NCI-H345 treated with DMSO at 0.1 percent for 48 hours (cell line): Measurements from ENCODE around the gene BAZ1B.
"Not testable (repeated sequence)": the region's sequence is repeated elsewhere in the genome, so short reads cannot be mapped to it uniquely, and the experiment has no call there.

Experiments
- DNase-seq: peaks from one replicate; lab custom pipeline; 2025; ENCODE audit not compliant: unreplicated experiment; lab: John Stamatoyannopoulos, UW

BAZ1B gene

GRCh38 chr7:73539709-73540108 lies 17.6 kb upstream of the BAZ1B start:
- DNase-seq, result no peak

- DNase-seq, result not testable (repeated sequence)
Observed at GRCh38 chr7:73538510-73538909, 16.4 kb upstream of the BAZ1B start.

- DNase-seq, result no peak
Observed at GRCh38 chr7:73537051-73537450, 15.0 kb upstream of the BAZ1B start.

- no peak for DNase-seq
Observed at GRCh38 chr7:73536479-73536878, 14.4 kb upstream of the BAZ1B start.

- DNase-seq, result not testable (repeated sequence)
Observed at GRCh38 chr7:73535918-73536317, 13.8 kb upstream of the BAZ1B start.

GRCh38 chr7:73533742-73534141 lies 11.6 kb upstream of the BAZ1B start:
- no peak for DNase-seq

GRCh38 chr7:73532224-73532623 lies 10.1 kb upstream of the BAZ1B start:
- no peak for DNase-seq

GRCh38 chr7:73530800-73531199 lies 8.7 kb upstream of the BAZ1B start:
- DNase-seq, result no peak

GRCh38 chr7:73526896-73527821 lies 5.1 kb upstream of the BAZ1B start:
- DNase-seq, result no peak

- not testable (repeated sequence) for DNase-seq
Observed at GRCh38 chr7:73526158-73526494, 4.0 kb upstream of the BAZ1B start.

GRCh38 chr7:73521636-73522104 lies 423 bp downstream of the BAZ1B start:
- no peak for DNase-seq

GRCh38 chr7:73520673-73521635 lies 1.1 kb downstream of the BAZ1B start:
- peak; percentile 18 for DNase-seq

GRCh38 chr7:73519867-73520672 lies 2.0 kb downstream of the BAZ1B start:
- DNase-seq, result no peak

- no peak for DNase-seq
Observed at GRCh38 chr7:73518470-73518869, 3.6 kb downstream of the BAZ1B start.

GRCh38 chr7:73517241-73517995 lies 4.7 kb downstream of the BAZ1B start:
- no peak for DNase-seq

GRCh38 chr7:73515178-73515577 lies 6.9 kb downstream of the BAZ1B start:
- no peak for DNase-seq

- no peak for DNase-seq
Observed at GRCh38 chr7:73512018-73512780, 9.9 kb downstream of the BAZ1B start.

GRCh38 chr7:73509463-73509862 lies 12.6 kb downstream of the BAZ1B start:
- DNase-seq, result no peak

GRCh38 chr7:73507556-73507955 lies 14.5 kb downstream of the BAZ1B start:
- no peak for DNase-seq
